Raji (cell line): ENCODE results near the gene QRICH2.
A peak's percentile ranks its signal among the peaks of the same experiment; 100 is the strongest.

ENCODE experiments used
- POLR2A ChIP-seq: IDR thresholded peaks from 2 replicates; pipeline ENCODE4 v1.6.1; 2011; ENCODE audit warnings: low read depth, low read length, control low read depth; ENCODE audit not compliant: insufficient read depth

QRICH2 gene

GRCh38 chr17:76307966-76308338, at the start of gene QRICH2:
Gene QRICH2, minus strand, starts transcription at chr17:76308276. Its CDS starts 278 bp downstream, at chr17:76307998.
- no peak for TF ChIP-seq POLR2A

DNA sequence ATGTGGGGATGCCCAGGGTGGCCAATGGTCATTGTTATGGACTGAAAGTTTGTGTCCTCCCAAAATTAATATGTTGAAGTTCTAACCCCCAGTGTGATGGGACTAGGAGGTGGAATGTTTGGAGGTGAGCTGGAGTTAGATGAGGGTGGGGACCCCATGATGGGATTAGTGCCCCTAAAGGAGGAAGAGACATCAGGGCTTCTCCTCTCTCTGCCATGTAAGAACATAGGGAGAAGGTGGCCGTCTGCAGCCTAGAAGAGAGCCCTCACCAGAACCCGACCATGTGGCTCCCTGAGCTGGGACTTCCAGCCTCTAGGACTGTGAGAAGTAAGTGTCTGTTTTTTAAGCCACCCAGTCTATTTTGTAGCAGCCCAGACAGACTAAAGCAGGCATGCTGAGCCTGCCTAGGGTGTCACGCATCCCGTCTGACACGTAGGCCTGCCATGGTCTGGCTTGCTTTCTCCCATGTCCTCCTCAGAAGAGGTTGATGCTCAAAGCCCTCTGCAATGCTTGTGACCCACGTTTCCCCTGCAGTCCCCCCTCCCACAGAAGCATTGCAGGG, 49.6 kb upstream of the QRICH2 start:
- TF ChIP-seq POLR2A: 0 out of 2 replicates have a peak, but pooled peaks have one; percentile 22

GRCh38 chr17:76356803-76357456, 48.9 kb upstream of the QRICH2 start:
- no peak for TF ChIP-seq POLR2A

DNA sequence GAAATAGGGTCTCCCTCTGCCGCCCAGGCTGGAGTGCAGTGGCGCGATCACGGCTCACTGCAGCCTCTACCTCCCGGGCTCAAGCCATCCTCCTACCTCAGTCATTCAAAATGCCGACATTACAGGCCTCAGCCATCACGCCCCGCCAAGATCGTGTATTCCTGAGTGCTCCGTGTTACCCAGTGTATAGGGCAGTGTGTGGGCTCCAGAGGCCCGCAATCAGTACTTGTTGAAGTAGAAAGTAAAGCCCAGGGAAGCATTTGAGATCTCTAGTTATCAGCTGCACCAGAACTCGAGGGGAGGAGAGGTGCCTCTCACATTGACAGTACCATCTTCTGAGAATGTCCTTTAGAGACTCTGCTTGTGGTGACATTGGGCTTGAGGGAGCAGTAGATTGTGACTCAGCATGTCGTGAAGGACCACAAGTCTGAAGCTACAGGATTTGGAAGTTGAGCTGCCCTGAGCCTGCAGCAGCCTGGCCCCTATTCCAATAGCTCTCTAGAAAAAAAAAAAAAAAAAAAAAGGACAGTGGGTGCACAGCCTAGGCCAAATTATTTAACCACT, 46.8 kb upstream of the QRICH2 start:
- TF ChIP-seq POLR2A: no peak

GRCh38 chr17:76354317-76354729, 46.2 kb upstream of the QRICH2 start:
- TF ChIP-seq POLR2A: no peak

- TF ChIP-seq POLR2A: peak; percentile 97
Observed at GRCh38 chr17:76353599-76354316, 45.7 kb upstream of the QRICH2 start, which contains the start of gene PRPSAP1. Gene PRPSAP1, minus strand, starts transcription at chr17:76353916. Its CDS starts 213 bp downstream, at chr17:76353703.

- TF ChIP-seq POLR2A: no peak
Observed at GRCh38 chr17:76353004-76353598, 45.0 kb upstream of the QRICH2 start.

- no peak for TF ChIP-seq POLR2A
Observed at GRCh38 chr17:76351526-76352071, 43.5 kb upstream of the QRICH2 start.

DNA sequence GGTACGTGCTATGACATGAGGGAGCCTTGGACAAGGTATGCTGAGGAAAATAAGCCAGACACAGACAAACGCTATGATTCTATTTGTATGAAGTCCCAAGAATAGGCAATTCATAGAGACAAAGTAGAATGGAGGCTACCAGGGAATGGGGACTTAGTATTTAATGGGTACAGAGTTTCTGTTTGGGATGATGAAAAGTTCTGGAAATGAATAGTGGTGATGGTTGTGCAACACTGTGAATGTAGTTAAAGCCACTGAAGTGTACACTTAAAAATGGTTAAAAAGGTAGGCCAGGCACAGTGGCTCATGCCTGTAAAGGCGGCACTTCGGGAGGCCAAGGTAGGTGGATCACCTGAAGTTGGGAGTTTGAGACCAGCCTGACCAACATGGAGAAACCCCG, 42.4 kb upstream of the QRICH2 start:
- no peak for TF ChIP-seq POLR2A

GRCh38 chr17:76345377-76345974, 37.4 kb upstream of the QRICH2 start:
- TF ChIP-seq POLR2A: no peak

DNA sequence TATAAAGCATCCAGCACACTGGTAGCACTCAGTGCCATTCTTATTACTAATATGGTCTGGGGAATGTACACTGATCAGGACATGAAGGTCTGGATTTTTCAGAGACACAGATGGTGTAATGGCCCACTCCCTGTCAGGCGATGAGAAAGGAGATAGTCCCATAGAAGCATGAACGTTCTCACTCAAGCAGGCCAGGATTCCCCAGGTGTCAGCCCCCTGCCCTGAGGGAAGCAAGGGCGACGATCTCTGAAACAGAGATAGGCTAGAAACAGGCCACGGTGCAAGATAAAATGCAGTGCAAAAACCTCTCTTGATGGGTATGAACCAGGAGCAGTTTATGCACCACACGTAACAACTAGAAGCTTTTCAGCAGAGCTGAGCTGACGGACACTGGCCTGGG, 35.0 kb upstream of the QRICH2 start:
- TF ChIP-seq POLR2A: no peak

- no peak for TF ChIP-seq POLR2A
Observed at GRCh38 chr17:76341301-76341700, 33.2 kb upstream of the QRICH2 start.

DNA sequence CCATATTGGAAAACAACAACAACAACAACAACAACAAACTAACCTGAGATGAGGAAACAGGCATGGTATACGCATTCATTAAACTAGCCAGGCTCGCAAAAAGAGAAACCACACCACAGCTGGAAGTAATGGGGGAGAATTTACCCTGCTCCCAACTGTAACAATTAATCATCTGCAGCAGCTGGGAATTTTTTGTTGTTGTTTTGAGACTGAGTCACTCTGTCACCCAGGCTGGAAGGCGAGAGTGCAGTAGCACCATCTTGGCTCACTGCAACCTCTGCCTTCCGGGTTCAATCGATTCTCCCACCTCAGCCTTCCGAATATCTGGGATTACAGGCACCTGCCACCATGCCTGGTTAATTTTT, 29.3 kb upstream of the QRICH2 start:
- no peak for TF ChIP-seq POLR2A

DNA sequence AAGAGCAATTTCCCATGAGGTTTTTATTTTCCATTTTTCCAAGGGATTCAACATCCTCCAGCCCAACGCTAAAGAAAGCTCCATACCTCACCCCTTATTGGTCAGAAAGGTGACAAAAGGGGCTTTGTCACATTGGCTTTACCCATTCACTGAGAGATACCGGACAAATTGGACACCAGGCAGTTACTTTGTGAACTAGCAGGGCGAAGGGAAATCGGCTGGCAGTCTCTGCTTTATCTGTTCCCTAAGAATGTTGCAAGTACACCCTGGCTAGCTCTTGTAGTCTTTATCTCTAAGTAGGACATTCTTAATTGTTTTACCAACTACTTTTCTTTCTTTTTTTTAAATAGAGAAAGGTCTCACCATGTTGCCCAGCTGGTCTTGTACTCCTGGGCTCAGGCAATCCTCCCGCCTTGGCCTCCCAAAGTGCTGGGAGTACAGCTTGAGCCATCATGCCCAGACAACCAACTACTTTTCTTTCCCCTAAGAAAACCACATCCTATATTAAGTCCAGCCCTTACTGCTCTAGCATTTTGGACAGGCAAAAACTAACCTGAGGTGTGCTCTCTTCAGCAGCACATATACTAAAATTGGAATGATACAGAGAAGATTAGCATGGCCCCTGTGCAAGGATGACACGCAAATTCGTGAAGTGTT, 28.8 kb upstream of the QRICH2 start:
- no peak for TF ChIP-seq POLR2A
